ENCODE results near the gene BCKDHB. TPM values are rescaled to one million over a fixed set of nuclear protein-coding genes. Genes with fewer than 3 reads are reported as not detected.

BCKDHB gene
- total and polyA plus RNA-seq, 12 donors: 6.4 to 33.9 (median 18.9) TPM

DNA sequence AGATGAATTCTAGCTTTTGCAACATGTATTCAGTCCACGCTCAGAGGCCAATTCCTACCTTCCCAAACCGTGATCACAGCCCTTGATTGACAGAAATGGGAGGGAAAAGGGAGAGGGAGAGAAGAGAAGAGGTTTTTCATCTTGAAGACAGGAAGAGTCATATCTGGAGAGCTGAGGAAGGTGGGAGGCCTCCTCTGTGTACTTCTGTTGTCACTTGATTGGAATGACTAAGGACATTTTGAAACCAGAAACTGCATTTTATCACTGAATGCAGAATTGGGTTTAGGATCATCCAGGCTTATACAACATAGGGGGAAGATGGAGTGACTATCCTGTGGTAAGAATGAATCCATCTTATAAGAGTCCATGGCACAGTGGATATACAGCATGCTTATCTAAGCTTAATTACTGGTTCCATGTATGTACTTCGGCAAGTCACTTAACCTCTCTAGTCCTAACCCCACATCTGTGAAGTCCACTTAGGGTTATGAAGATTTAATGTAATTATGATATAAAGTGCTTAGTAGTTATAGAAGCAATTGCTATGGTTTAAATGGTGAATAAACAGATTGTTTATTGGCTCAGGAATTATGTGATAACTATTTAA is 144.0 kb downstream of the BCKDHB start:
- intact Hi-C loops (cut with DNase I): no loop called here
- Histone ChIP-seq H3K27ac (no peak overlapping the region), H3K27me3 (no peaks in the 10 kb centered on the region), H3K9me3 (replicated peaks in 1 of 3) (peaks cover 0 to 6% (median 0%) of the 10 kb centered on the region in 3 donors), H3K4me3 (no peak overlapping the region), H3K4me1 (replicated peaks in 1 of 2) (no peaks in the 10 kb centered on the region), H3K36me3 (replicated peaks in 1 of 2) (no peaks in the 10 kb centered on the region)
- DNase-seq: no peak
- WGBS, 4 donors: 90 to 95% (median 91%) methylated on average over 3 of the region's 3 CpGs
- no peak for TF ChIP-seq CTCF (IDR thresholded peaks at IDR 0.05)
- no peak for TF ChIP-seq POLR2A (IDR thresholded peaks at IDR 0.05)

GRCh38 chr6:80251321-80251720 is 144.8 kb downstream of the BCKDHB start:
- 86 to 95% (median 90%) methylated on average over 1 of the region's 1 CpG for WGBS, 4 donors
- TF ChIP-seq CTCF (IDR thresholded peaks at IDR 0.05) (no peak), POLR2A (IDR thresholded peaks at IDR 0.05) (no peak)
- no peak for DNase-seq
- no peaks in the 10 kb centered on the region for H3K4me1 ChIP-seq (replicated peaks in 1 of 2)
- no peak overlapping the region for H3K4me3 ChIP-seq
- H3K36me3 ChIP-seq (replicated peaks in 1 of 2): no peaks in the 10 kb centered on the region
- H3K27me3 ChIP-seq: no peaks in the 10 kb centered on the region
- H3K9me3 ChIP-seq (replicated peaks in 1 of 3): peaks cover 0 to 6% (median 0%) of the 10 kb centered on the region in 3 donors
- intact Hi-C loops (cut with DNase I): no loop called here
- no peak overlapping the region for H3K27ac ChIP-seq

- Histone ChIP-seq H3K9me3 (replicated peaks in 1 of 3) (no peaks in the 10 kb centered on the region), H3K36me3 (replicated peaks in 1 of 2) (no peaks in the 10 kb centered on the region), H3K27ac (no peak overlapping the region), H3K4me1 (replicated peaks in 1 of 2) (no peaks in the 10 kb centered on the region), H3K4me3 (no peak overlapping the region), H3K27me3 (no peaks in the 10 kb centered on the region)
- DNase-seq: no peak
- TF ChIP-seq POLR2A (IDR thresholded peaks at IDR 0.05): no peak
- TF ChIP-seq CTCF (IDR thresholded peaks at IDR 0.05): no peak
- intact Hi-C loops (cut with DNase I): no loop called here
Measured at GRCh38 chr6:80254716-80255115, 148.2 kb downstream of the BCKDHB start.

GRCh38 chr6:80256691-80257090 is 150.2 kb downstream of the BCKDHB start:
- H3K27ac ChIP-seq: no peak overlapping the region
- intact Hi-C loops (cut with DNase I): no loop called here
- TF ChIP-seq CTCF (IDR thresholded peaks at IDR 0.05): no peak
- no peak for TF ChIP-seq POLR2A (IDR thresholded peaks at IDR 0.05)

More at GRCh38 chr6:80256691-80257090, 150.2 kb downstream of the BCKDHB start:
- no peak for DNase-seq
- Histone ChIP-seq H3K4me3 (no peak overlapping the region), H3K9me3 (replicated peaks in 1 of 3) (no peaks in the 10 kb centered on the region), H3K36me3 (replicated peaks in 1 of 2) (no peaks in the 10 kb centered on the region), H3K4me1 (replicated peaks in 1 of 2) (no peaks in the 10 kb centered on the region), H3K27me3 (no peaks in the 10 kb centered on the region)
